ENCODE results near the gene PSMD6.

PSMD6 gene

GRCh38 chr3:64055076-64055475 lies 31.8 kb upstream of the PSMD6 start:
- no peak overlapping the region for H3K4me3 ChIP-seq (ENCODE audit: low read depth, low read length)
- DNase-seq (ENCODE audit: low read depth): no peak
- TF ChIP-seq CTCF (conservative IDR thresholded peaks at IDR 0.05; ENCODE audit: low read depth, low read length): no peak

- no peak for DNase-seq (ENCODE audit: low read depth)
- H3K4me3 ChIP-seq (ENCODE audit: low read depth, low read length): no peak overlapping the region
- no peak for TF ChIP-seq CTCF (conservative IDR thresholded peaks at IDR 0.05; ENCODE audit: low read depth, low read length)
These were observed 31.2 kb upstream of the PSMD6 start for GRCh38 chr3:64054488-64054887.

GRCh38 chr3:64053581-64053980 lies 30.3 kb upstream of the PSMD6 start:
- H3K4me3 ChIP-seq (ENCODE audit: low read depth, low read length): no peak overlapping the region
- no peak for TF ChIP-seq CTCF (conservative IDR thresholded peaks at IDR 0.05; ENCODE audit: low read depth, low read length)
- peak; percentile 10 for DNase-seq (ENCODE audit: low read depth)

GRCh38 chr3:64053117-64053516 lies 29.8 kb upstream of the PSMD6 start:
- no peak for TF ChIP-seq CTCF (conservative IDR thresholded peaks at IDR 0.05; ENCODE audit: low read depth, low read length)
- no peak overlapping the region for H3K4me3 ChIP-seq (ENCODE audit: low read depth, low read length)
- DNase-seq (ENCODE audit: low read depth): no peak

- no peak for DNase-seq (ENCODE audit: low read depth)
- H3K4me3 ChIP-seq (ENCODE audit: low read depth, low read length): no peak overlapping the region
- TF ChIP-seq CTCF (conservative IDR thresholded peaks at IDR 0.05; ENCODE audit: low read depth, low read length): no peak
These were observed 26.5 kb upstream of the PSMD6 start for GRCh38 chr3:64049832-64050231.

GRCh38 chr3:64049136-64049535 lies 25.8 kb upstream of the PSMD6 start:
- TF ChIP-seq CTCF (conservative IDR thresholded peaks at IDR 0.05; ENCODE audit: low read depth, low read length): no peak
- DNase-seq (ENCODE audit: low read depth): peak; percentile 5
- no peak overlapping the region for H3K4me3 ChIP-seq (ENCODE audit: low read depth, low read length)

- no peak overlapping the region for H3K4me3 ChIP-seq (ENCODE audit: low read depth, low read length)
- no peak for TF ChIP-seq CTCF (conservative IDR thresholded peaks at IDR 0.05; ENCODE audit: low read depth, low read length)
- DNase-seq (ENCODE audit: low read depth): peak; percentile 28
These were observed 25.4 kb upstream of the PSMD6 start for GRCh38 chr3:64048631-64049061.

Measured in choroid plexus epithelial cell (primary cell).